GM12878 (cell line): ENCODE measurements around the gene FAM171A1. TPM values are rescaled to one million over a fixed set of nuclear protein-coding genes. Genes with fewer than 3 reads are reported as not detected.

ENCODE experiments used
- ATAC-seq: fragments of 200-7000 bp; cut with Tn5 transposase; 3 replicates; pipeline ENCODE4 v1.9.1; 2020; ENCODE audit warnings: mild to moderate bottlenecking, moderate library complexity
- BruUV-seq: library from RNA; stranded (reverse); fragments of 400-500 nt; replicated peaks from 2 replicates; lab custom pipeline; 2021; lab: Mats Ljungman, UMichigan
- CTCF ChIA-PET: fragments of 300-600 bp; sonication (Branson Sonifier 250); formaldehyde crosslinking; extraction: SDS; loops from one replicate; lab custom pipeline; 2021; ENCODE audit warnings: inconsistent platforms; lab: Yijun Ruan, JAX
- POLR2A ChIA-PET: fragments of 350-600 bp; formaldehyde crosslinking; extraction: SDS; loops from one replicate; lab custom pipeline; 2021; ENCODE audit warnings: inconsistent platforms; lab: Charles Lee
- RAD21 ChIA-PET: fragments of 300-600 bp; sonication (Branson Sonifier 250); formaldehyde crosslinking; loops from one replicate; lab custom pipeline; 2023; ENCODE audit warnings: antibody characterized with exemption; ENCODE audit not compliant: unreplicated experiment; lab: Charles Lee
- SMC1A ChIA-PET: fragments of 300-600 bp; sonication (Branson Sonifier 250); formaldehyde crosslinking; loops from one replicate; lab custom pipeline; 2023; ENCODE audit not compliant: unreplicated experiment, uncharacterized antibody; lab: Charles Lee
- DNase-seq: peaks from one replicate; pipeline ENCODE4 v3.0.0-alpha.2; 2011; ENCODE audit warnings: low read depth, low spot score
- FAIRE-seq: peaks from 3 replicates; lab custom pipeline; 2011; peaks lifted over from hg19 to GRCh38; lab: Jason Lieb, UNC
- H2AFZ ChIP-seq: 2 replicates; pipeline ENCODE4 v1.6.0; 2011; ENCODE audit warnings: low read depth, low read length, control low read depth; ENCODE audit not compliant: control insufficient read depth
- H3K27ac ChIP-seq: 2 replicates; pipeline ENCODE4 v1.5.1; 2011; ENCODE audit warnings: control low read depth; ENCODE audit not compliant: control insufficient read depth, insufficient read depth
- H3K27me3 ChIP-seq, 2 experiments: replicated peaks in 1 of 2; 2 replicates each; pipeline versions ENCODE4 v1.6.0 to v1.6.1; 2011; ENCODE audit warnings: low read length in 1 of 2; ENCODE audit not compliant: control insufficient read depth in 2 of 2, insufficient read depth in 2 of 2
- H3K36me3 ChIP-seq, 2 experiments: 2 replicates each; pipeline ENCODE4 v1.5.1; 2011; ENCODE audit warnings: low read length in 1 of 2; ENCODE audit not compliant: control insufficient read depth in 2 of 2, insufficient read depth in 2 of 2
- H3K4me1 ChIP-seq: 2 replicates; pipeline ENCODE4 v1.6.1; 2011; ENCODE audit warnings: mild to moderate bottlenecking, low read length, moderate library complexity, mixed read lengths; ENCODE audit not compliant: control insufficient read depth, insufficient read depth
- H3K4me2 ChIP-seq: 2 replicates; pipeline ENCODE4 v1.6.0; 2011; ENCODE audit warnings: control low read depth; ENCODE audit not compliant: control insufficient read depth, insufficient read depth
- H3K4me3 ChIP-seq: fragments of 200-600 bp; sonication (generic); 2 replicates; pipeline ENCODE4 v1.5.1; 2016
- H3K79me2 ChIP-seq: 2 replicates; pipeline ENCODE4 v1.6.0; 2011; ENCODE audit warnings: low read length; ENCODE audit not compliant: control insufficient read depth, insufficient read depth
- H3K9ac ChIP-seq: 2 replicates; pipeline ENCODE4 v1.8.0; 2011; ENCODE audit warnings: low read length, control low read depth, mixed read lengths; ENCODE audit not compliant: control insufficient read depth, insufficient read depth
- H3K9me3 ChIP-seq: replicated peaks from 3 replicates; pipeline ENCODE4 v1.5.1; 2011; ENCODE audit warnings: mild to moderate bottlenecking, low read length; ENCODE audit not compliant: control insufficient read depth, insufficient read depth
- H4K20me1 ChIP-seq: 2 replicates; pipeline ENCODE4 v1.6.0; 2011; ENCODE audit not compliant: control insufficient read depth, insufficient read depth
- CHD4 ChIP-seq: fragments of 200-600 bp; sonication (generic); IDR thresholded peaks from 2 replicates; pipeline ENCODE4 v1.6.1; 2016; ENCODE audit warnings: mild to moderate bottlenecking
- EZH2 ChIP-seq: IDR thresholded peaks from 2 replicates; pipeline ENCODE4 v1.6.1; 2012; ENCODE audit warnings: low read depth, mild to moderate bottlenecking, control low read depth, inconsistent platforms, low read length, borderline replicate concordance; ENCODE audit not compliant: control insufficient read depth
- JUNB ChIP-seq: IDR thresholded peaks from 2 replicates; pipeline ENCODE4 v1.6.1; 2016; ENCODE audit warnings: antibody characterized with exemption, mild to moderate bottlenecking
- KAT2A ChIP-seq: conservative IDR thresholded peaks from 2 replicates; pipeline ENCODE4 v1.6.1; 2011; ENCODE audit warnings: low read depth, low read length; ENCODE audit not compliant: control insufficient read depth
- MYC ChIP-seq: IDR thresholded peaks from 2 replicates; pipeline ENCODE4 v1.6.1; 2011; ENCODE audit warnings: mild to moderate bottlenecking, low read length, moderate library complexity, inconsistent platforms; ENCODE audit not compliant: insufficient read depth, insufficient replicate concordance, insufficient read length, severe bottlenecking
- NR2F1 ChIP-seq: fragments of 450-650 bp; conservative IDR thresholded peaks from 2 replicates; pipeline ENCODE4 v1.6.1; 2017; ENCODE audit warnings: mild to moderate bottlenecking
- POLR2AphosphoS2 ChIP-seq: IDR thresholded peaks from 2 replicates; pipeline ENCODE4 v1.6.1; 2011; ENCODE audit warnings: low read depth, mild to moderate bottlenecking, low read length, improper control_type of control experiment, moderate library complexity
- RUNX3 ChIP-seq: IDR thresholded peaks from 2 replicates; pipeline ENCODE4 v1.6.1; 2012; ENCODE audit warnings: low read length, inconsistent platforms
- SIN3A ChIP-seq: IDR thresholded peaks from 2 replicates; pipeline ENCODE4 v1.6.1; 2012; ENCODE audit warnings: low read depth, low read length, improper control_type of control experiment
- SPI1 ChIP-seq: IDR thresholded peaks from 2 replicates; pipeline ENCODE4 v1.6.1; 2011; ENCODE audit warnings: low read depth, mild to moderate bottlenecking, low read length, moderate library complexity, borderline replicate concordance; ENCODE audit not compliant: insufficient read depth
- SUPT20H ChIP-seq: IDR thresholded peaks from 2 replicates; pipeline ENCODE4 v1.6.1; 2011; ENCODE audit warnings: low read depth, mild to moderate bottlenecking, low read length, moderate library complexity, borderline replicate concordance; ENCODE audit not compliant: control insufficient read depth
- WGBS: methylation state at CpG from one replicate; pipeline ENCODE4 v1.1.6; 2016; ENCODE audit warnings: low lambda C conversion rate; ENCODE audit not compliant: insufficient replicate concordance, insufficient coverage; ENCODE audit errors: missing lambda C conversion rate; 5-methylcytosine and 5-hydroxymethylcytosine counted together
- in situ Hi-C: fragments of 300-500 bp; cut with MboI; formaldehyde crosslinking; loops from 9 replicates; pipeline ENCODE4 v1.14.3; 2018; ENCODE audit warnings: mixed read lengths
- intact Hi-C: fragments of 100-400 bp; cut with micrococcal nuclease; formaldehyde crosslinking; loops from one replicate; pipeline ENCODE4 v1.14.2; 2022; ENCODE audit not compliant: unreplicated experiment
- polyA plus RNA-seq, 11 experiments: library from polyadenylated mRNA; depleted of rRNA in 4 of 11; unstranded in 6 of 11; stranded (reverse) in 5 of 11; fragments of >200 nt; fragmentation: Nextera tagmentation in 4 of 11; fragmentation: Illumina TruSeq in 1 of 11; extraction: Ambion mirVana in 4 of 11; extraction: Trizol in 1 of 11; gene quantifications; 1 replicate in 1 of 11; 2 replicates in 10 of 11; pipeline versions ENCODE4 v1.2.1 to v1.2.3, GENCODE V29; 2011 to 2016; ENCODE audit warnings: inconsistent platforms in 2 of 11, missing spikeins in 2 of 11, low read depth in 1 of 11
- total RNA-seq, 4 experiments: library from RNA; depleted of rRNA in 3 of 4; stranded (reverse); fragments of >200 nt in 3 of 4; fragmentation: Illumina TruSeq in 1 of 4; extraction: Trizol in 1 of 4; gene quantifications; 2 replicates each; pipeline versions ENCODE4 v1.2.1 to v1.2.3, GENCODE V29; 2013 to 2021
- TF ChIP-seq, protein P1 (sequence below): fragments of 450-650 bp; IDR thresholded peaks from 2 replicates; pipeline ENCODE4 v1.6.1; 2016; ENCODE audit warnings: mild to moderate bottlenecking
- TF ChIP-seq, protein P2 (sequence below): IDR thresholded peaks from 2 replicates; pipeline ENCODE4 v1.6.1; 2011; ENCODE audit warnings: borderline replicate concordance, low read depth, mild to moderate bottlenecking, moderate library complexity, low read length; ENCODE audit not compliant: insufficient read depth, poor library complexity, severe bottlenecking

The FAM171A1 gene
- total and polyA plus RNA-seq, 10 of the 15 experiments (the other 5 are each of a cell fraction or from before 2014, with no cell fraction given) = 0.05 to 0.28 (median 0.10) TPM; not detected in 1

DNA sequence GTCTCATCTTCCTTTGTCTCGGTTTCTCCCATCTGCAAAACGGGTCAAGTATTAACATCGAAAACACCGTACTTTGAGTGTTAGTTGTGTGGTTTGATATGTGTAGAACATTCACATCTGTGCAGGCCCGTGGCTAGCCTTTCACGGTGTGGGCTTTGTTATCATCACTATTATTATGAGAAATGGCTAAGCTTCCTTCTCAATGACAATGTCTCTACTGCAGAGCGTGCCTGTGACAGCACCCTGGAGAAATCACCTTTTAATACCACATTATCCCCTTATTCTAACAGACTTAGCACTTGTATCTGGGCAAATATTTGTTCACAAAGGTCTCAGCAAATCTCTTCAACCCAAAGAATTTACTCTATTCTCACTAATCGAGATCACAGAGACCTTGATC lies 55.8 kb downstream of the FAM171A1 start:
- Histone ChIP-seq H3K9ac (no peak overlapping the region), H3K9me3 (no peaks in the 10 kb centered on the region; the same call in 2 of the 3 replicates), H4K20me1 (no peaks in the 10 kb centered on the region), H3K4me1 (no peaks in the 10 kb centered on the region), H3K4me3 (no peak overlapping the region), H3K4me2 (no peak overlapping the region), H3K27me3 (peaks cover 0 to 2% of the 10 kb centered on the region in 2 experiments; a peak in 2 of 4 replicates), H3K36me3 (no peaks in the 10 kb centered on the region)
- RAD21 ChIA-PET = no interaction called here
- CTCF ChIA-PET = no interaction called here
- no peak for DNase-seq
- intact Hi-C loops = no loop called here
- BruUV-seq = no TSS peak
- POLR2A ChIA-PET = no interaction called here
- no peak for FAIRE-seq
- TF ChIP-seq SIN3A (no peak), POLR2AphosphoS2 (no peak), SPI1 (no peak), RUNX3 (no peak), EZH2 (no peak), CHD4 (no peak), SUPT20H (no peak)
- TF ChIP-seq, all 136 proteins: peak for 0
- Histone ChIP-seq H3K79me2 (no peaks in the 10 kb centered on the region), H3K27ac (no peak overlapping the region), H2AFZ (no peak overlapping the region)
- ATAC-seq = no peak
- WGBS = 46% methylated on average over 8 of the region's 8 CpGs
- in situ Hi-C loops = no loop called here
- SMC1A ChIA-PET = no interaction called here

DNA sequence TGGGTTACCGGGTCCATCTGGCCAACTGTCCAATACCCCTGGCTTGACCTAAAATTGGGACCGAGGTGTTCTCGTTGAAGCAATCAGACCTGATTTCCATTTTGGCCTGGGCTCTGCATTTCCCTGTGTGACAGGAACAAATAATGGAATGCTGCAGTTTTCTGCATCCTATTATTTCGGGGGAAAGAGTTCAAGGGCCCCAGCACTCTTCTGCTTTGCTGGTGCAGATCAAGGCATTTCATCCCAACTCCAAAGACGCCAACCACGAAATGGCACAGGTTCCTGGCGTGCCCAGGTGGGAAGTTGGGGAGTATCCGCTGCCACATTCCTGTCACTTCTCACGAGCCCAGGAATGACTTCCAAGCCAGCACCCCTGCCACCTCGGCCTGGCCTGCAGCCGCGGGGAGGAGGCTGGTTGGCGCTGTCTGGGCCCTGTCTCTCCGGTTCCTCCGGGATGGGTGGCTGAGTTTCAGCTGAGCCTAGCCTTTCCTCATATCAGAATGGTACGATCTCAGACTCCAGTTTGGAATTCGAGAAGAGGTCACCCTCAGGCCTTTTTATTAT lies 56.5 kb downstream of the FAM171A1 start:
- Histone ChIP-seq H4K20me1 (no peaks in the 10 kb centered on the region), H3K36me3 (no peaks in the 10 kb centered on the region), H3K27me3 (peaks cover 0 to 4% of the 10 kb centered on the region in 2 experiments; a peak in 3 of 4 replicates), H3K79me2 (no peaks in the 10 kb centered on the region), H2AFZ (no peak overlapping the region), H3K4me2 (no peak overlapping the region), H3K27ac (no peak overlapping the region), H3K4me1 (no peaks in the 10 kb centered on the region), H3K9me3 (no peaks in the 10 kb centered on the region), H3K4me3 (no peak overlapping the region), H3K9ac (no peak overlapping the region)
- RAD21 ChIA-PET = no interaction called here
- SMC1A ChIA-PET = no interaction called here
- POLR2A ChIA-PET = no interaction called here
- intact Hi-C loops = no loop called here
- WGBS = 60% methylated on average over 17 of the region's 17 CpGs
- ATAC-seq (no peak), FAIRE-seq (no peak), DNase-seq (no peak)
- in situ Hi-C loops = no loop called here
- TF ChIP-seq JUNB (no peak), MYC (no peak), KAT2A (no peak), NR2F1 (no peak)
- TF ChIP-seq, protein P1, sequence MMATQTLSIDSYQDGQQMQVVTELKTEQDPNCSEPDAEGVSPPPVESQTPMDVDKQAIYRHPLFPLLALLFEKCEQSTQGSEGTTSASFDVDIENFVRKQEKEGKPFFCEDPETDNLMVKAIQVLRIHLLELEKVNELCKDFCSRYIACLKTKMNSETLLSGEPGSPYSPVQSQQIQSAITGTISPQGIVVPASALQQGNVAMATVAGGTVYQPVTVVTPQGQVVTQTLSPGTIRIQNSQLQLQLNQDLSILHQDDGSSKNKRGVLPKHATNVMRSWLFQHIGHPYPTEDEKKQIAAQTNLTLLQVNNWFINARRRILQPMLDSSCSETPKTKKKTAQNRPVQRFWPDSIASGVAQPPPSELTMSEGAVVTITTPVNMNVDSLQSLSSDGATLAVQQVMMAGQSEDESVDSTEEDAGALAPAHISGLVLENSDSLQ = no peak
- TF ChIP-seq, protein P2, sequence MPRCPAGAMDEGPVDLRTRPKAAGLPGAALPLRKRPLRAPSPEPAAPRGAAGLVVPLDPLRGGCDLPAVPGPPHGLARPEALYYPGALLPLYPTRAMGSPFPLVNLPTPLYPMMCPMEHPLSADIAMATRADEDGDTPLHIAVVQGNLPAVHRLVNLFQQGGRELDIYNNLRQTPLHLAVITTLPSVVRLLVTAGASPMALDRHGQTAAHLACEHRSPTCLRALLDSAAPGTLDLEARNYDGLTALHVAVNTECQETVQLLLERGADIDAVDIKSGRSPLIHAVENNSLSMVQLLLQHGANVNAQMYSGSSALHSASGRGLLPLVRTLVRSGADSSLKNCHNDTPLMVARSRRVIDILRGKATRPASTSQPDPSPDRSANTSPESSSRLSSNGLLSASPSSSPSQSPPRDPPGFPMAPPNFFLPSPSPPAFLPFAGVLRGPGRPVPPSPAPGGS = no peak
- CTCF ChIA-PET = no interaction called here
- no TSS peak for BruUV-seq
